SK-N-SH treated with all-trans-retinoic acid at 6 μM for 48 hours (cell line): Measurements from ENCODE around the gene LFNG.

ENCODE experiments used
- ATAC-seq: fragments of 200-7000 bp; cut with Tn5 transposase; 3 replicates; pipeline ENCODE4 v1.9.1; 2020; ENCODE audit warnings: mild to moderate bottlenecking, moderate library complexity
- ARNTL ChIP-seq: fragments of 450-650 bp; formaldehyde crosslinking; IDR thresholded peaks from 2 replicates; pipeline ENCODE4 v1.5.0; 2020; ENCODE audit warnings: low read depth, mild to moderate bottlenecking, moderate library complexity, borderline replicate concordance
- BACH2 ChIP-seq: fragments of 250-450 bp; sonication (Bioruptor Pico); IDR thresholded peaks from 2 replicates; pipeline ENCODE4 v1.9.0; 2021; ENCODE audit warnings: mild to moderate bottlenecking, borderline replicate concordance
- CREB5 ChIP-seq: fragments of 250-450 bp; sonication (Bioruptor Pico); IDR thresholded peaks from 2 replicates; pipeline ENCODE4 v1.5.1; 2020; ENCODE audit warnings: low read depth, mild to moderate bottlenecking, moderate library complexity
- CSDC2 ChIP-seq: fragments of 250-450 bp; sonication (Bioruptor Pico); IDR thresholded peaks from 2 replicates; pipeline ENCODE4 v1.5.0; 2020; ENCODE audit warnings: mild to moderate bottlenecking, moderate library complexity
- ESRRG ChIP-seq: fragments of 250-450 bp; sonication (Bioruptor Pico); IDR thresholded peaks from 2 replicates; pipeline ENCODE4 v1.6.1; 2021; ENCODE audit warnings: mild to moderate bottlenecking
- GLIS3 ChIP-seq: fragments of 250-450 bp; sonication (Bioruptor Pico); IDR thresholded peaks from 2 replicates; pipeline ENCODE4 v1.5.0; 2020; ENCODE audit warnings: mild to moderate bottlenecking, moderate library complexity
- ISL1 ChIP-seq: fragments of 250-450 bp; sonication (Bioruptor Pico); IDR thresholded peaks from 2 replicates; pipeline ENCODE4 v2.1.2; 2022; ENCODE audit warnings: mild to moderate bottlenecking, moderate library complexity
- POU6F1 ChIP-seq: fragments of 250-450 bp; sonication (Bioruptor Pico); IDR thresholded peaks from 2 replicates; pipeline ENCODE4 v1.8.0; 2021; ENCODE audit warnings: low read depth, mild to moderate bottlenecking, moderate library complexity, borderline replicate concordance
- PPARA ChIP-seq: fragments of 250-450 bp; sonication (Bioruptor Pico); IDR thresholded peaks from 2 replicates; pipeline ENCODE4 v1.5.0; 2020; ENCODE audit warnings: mild to moderate bottlenecking, borderline replicate concordance
- RARB ChIP-seq: fragments of 250-450 bp; sonication (Bioruptor Pico); IDR thresholded peaks from 2 replicates; pipeline ENCODE4 v1.8.0; 2021; ENCODE audit warnings: mild to moderate bottlenecking, moderate library complexity
- SNAI2 ChIP-seq: fragments of 250-450 bp; sonication (Bioruptor Pico); IDR thresholded peaks from 2 replicates; pipeline ENCODE4 v1.5.0; 2020; ENCODE audit warnings: mild to moderate bottlenecking, moderate library complexity
- TCF4 ChIP-seq: fragments of 250-450 bp; sonication (Bioruptor Pico); IDR thresholded peaks from 2 replicates; pipeline ENCODE4 v1.8.0; 2021; ENCODE audit warnings: mild to moderate bottlenecking, moderate library complexity, borderline replicate concordance
- TOX ChIP-seq: fragments of 250-450 bp; sonication (Bioruptor Pico); IDR thresholded peaks from 2 replicates; pipeline ENCODE4 v1.8.0; 2021; ENCODE audit warnings: mild to moderate bottlenecking, moderate library complexity, borderline replicate concordance
- ZC3H10 ChIP-seq: fragments of 250-450 bp; sonication (Bioruptor Pico); IDR thresholded peaks from 2 replicates; pipeline ENCODE4 v1.5.1; 2021; ENCODE audit warnings: mild to moderate bottlenecking, moderate library complexity
- ZFP3 ChIP-seq: fragments of 250-450 bp; sonication (Bioruptor Pico); IDR thresholded peaks from 2 replicates; pipeline ENCODE4 v1.5.0; 2020; ENCODE audit warnings: mild to moderate bottlenecking, moderate library complexity
- ZFP30 ChIP-seq: fragments of 450-650 bp; formaldehyde crosslinking; IDR thresholded peaks from 2 replicates; pipeline ENCODE4 v1.5.0; 2022; ENCODE audit warnings: mild to moderate bottlenecking, moderate library complexity
- ZNF565 ChIP-seq: fragments of 450-650 bp; formaldehyde crosslinking; conservative IDR thresholded peaks from 2 replicates; pipeline ENCODE4 v1.5.0; 2020; ENCODE audit warnings: low read depth, mild to moderate bottlenecking, moderate library complexity
- ZNF70 ChIP-seq: fragments of 450-650 bp; formaldehyde crosslinking; IDR thresholded peaks from 2 replicates; pipeline ENCODE4 v1.5.0; 2020; ENCODE audit warnings: mild to moderate bottlenecking, moderate library complexity
- ZNF8 ChIP-seq: fragments of 450-650 bp; formaldehyde crosslinking; IDR thresholded peaks from 2 replicates; pipeline ENCODE4 v1.5.0; 2020; ENCODE audit warnings: mild to moderate bottlenecking, moderate library complexity
- TF ChIP-seq, protein P1 (sequence below): fragments of 250-450 bp; sonication (Bioruptor Pico); IDR thresholded peaks from 2 replicates; pipeline ENCODE4 v1.5.1; 2021; ENCODE audit warnings: mild to moderate bottlenecking, moderate library complexity
- TF ChIP-seq, protein P2 (sequence below): fragments of 250-450 bp; sonication (Bioruptor Pico); IDR thresholded peaks from 2 replicates; pipeline ENCODE4 v1.5.0; 2020; ENCODE audit warnings: mild to moderate bottlenecking, moderate library complexity
- TF ChIP-seq, protein P3 (sequence below): fragments of 250-450 bp; sonication (Bioruptor Pico); IDR thresholded peaks from 2 replicates; pipeline ENCODE4 v1.8.0; 2020; ENCODE audit warnings: mild to moderate bottlenecking, moderate library complexity, borderline replicate concordance

LFNG gene

DNA sequence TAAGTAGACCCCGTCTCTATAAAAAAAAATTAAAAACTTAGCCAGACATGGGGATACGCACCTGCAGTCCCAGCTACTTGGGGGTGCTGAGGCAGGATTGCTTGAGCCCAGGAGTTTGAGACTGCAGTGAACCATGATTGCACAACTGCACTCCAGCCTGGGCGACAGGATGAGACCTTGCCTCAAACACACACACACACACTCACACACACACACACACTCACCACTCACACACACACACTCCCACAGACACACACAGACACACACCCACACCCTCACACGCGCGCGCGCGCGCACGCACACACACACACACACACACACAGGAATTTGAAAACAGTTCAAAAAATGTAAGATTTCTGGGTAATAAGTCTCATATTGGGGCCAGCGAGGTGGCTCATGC, 34.7 kb upstream of the LFNG start:
- no peak for TF ChIP-seq TCF4 (CRISPR knock-in tag)
- TF ChIP-seq, protein P1, sequence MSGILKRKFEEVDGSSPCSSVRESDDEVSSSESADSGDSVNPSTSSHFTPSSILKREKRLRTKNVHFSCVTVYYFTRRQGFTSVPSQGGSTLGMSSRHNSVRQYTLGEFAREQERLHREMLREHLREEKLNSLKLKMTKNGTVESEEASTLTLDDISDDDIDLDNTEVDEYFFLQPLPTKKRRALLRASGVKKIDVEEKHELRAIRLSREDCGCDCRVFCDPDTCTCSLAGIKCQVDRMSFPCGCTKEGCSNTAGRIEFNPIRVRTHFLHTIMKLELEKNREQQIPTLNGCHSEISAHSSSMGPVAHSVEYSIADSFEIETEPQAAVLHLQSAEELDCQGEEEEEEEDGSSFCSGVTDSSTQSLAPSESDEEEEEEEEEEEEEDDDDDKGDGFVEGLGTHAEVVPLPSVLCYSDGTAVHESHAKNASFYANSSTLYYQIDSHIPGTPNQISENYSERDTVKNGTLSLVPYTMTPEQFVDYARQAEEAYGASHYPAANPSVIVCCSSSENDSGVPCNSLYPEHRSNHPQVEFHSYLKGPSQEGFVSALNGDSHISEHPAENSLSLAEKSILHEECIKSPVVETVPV (CRISPR knock-in tag), result no peak
- TF ChIP-seq ZNF70 (CRISPR knock-in tag), result no peak
- no peak for TF ChIP-seq CSDC2 (CRISPR knock-in tag)
- TF ChIP-seq ESRRG (CRISPR knock-in tag), result no peak
- TF ChIP-seq ISL1, result no peak
- no peak for TF ChIP-seq ZNF8 (CRISPR knock-in tag)
- no peak for TF ChIP-seq PPARA (CRISPR knock-in tag)
- no peak for TF ChIP-seq POU6F1 (CRISPR knock-in tag)
- TF ChIP-seq ZNF565 (CRISPR knock-in tag), result no peak
- no peak for TF ChIP-seq CREB5
- TF ChIP-seq, protein P2, sequence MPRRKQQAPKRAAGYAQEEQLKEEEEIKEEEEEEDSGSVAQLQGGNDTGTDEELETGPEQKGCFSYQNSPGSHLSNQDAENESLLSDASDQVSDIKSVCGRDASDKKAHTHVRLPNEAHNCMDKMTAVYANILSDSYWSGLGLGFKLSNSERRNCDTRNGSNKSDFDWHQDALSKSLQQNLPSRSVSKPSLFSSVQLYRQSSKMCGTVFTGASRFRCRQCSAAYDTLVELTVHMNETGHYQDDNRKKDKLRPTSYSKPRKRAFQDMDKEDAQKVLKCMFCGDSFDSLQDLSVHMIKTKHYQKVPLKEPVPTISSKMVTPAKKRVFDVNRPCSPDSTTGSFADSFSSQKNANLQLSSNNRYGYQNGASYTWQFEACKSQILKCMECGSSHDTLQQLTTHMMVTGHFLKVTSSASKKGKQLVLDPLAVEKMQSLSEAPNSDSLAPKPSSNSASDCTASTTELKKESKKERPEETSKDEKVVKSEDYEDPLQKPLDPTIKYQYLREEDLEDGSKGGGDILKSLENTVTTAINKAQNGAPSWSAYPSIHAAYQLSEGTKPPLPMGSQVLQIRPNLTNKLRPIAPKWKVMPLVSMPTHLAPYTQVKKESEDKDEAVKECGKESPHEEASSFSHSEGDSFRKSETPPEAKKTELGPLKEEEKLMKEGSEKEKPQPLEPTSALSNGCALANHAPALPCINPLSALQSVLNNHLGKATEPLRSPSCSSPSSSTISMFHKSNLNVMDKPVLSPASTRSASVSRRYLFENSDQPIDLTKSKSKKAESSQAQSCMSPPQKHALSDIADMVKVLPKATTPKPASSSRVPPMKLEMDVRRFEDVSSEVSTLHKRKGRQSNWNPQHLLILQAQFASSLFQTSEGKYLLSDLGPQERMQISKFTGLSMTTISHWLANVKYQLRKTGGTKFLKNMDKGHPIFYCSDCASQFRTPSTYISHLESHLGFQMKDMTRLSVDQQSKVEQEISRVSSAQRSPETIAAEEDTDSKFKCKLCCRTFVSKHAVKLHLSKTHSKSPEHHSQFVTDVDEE, result no peak
- TF ChIP-seq SNAI2 (CRISPR knock-in tag), result no peak
- no peak for TF ChIP-seq BACH2 (CRISPR knock-in tag)
- TF ChIP-seq RARB (CRISPR knock-in tag), result no peak
- TF ChIP-seq, protein P3, sequence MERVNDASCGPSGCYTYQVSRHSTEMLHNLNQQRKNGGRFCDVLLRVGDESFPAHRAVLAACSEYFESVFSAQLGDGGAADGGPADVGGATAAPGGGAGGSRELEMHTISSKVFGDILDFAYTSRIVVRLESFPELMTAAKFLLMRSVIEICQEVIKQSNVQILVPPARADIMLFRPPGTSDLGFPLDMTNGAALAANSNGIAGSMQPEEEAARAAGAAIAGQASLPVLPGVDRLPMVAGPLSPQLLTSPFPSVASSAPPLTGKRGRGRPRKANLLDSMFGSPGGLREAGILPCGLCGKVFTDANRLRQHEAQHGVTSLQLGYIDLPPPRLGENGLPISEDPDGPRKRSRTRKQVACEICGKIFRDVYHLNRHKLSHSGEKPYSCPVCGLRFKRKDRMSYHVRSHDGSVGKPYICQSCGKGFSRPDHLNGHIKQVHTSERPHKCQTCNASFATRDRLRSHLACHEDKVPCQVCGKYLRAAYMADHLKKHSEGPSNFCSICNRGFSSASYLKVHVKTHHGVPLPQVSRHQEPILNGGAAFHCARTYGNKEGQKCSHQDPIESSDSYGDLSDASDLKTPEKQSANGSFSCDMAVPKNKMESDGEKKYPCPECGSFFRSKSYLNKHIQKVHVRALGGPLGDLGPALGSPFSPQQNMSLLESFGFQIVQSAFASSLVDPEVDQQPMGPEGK (CRISPR knock-in tag), result no peak
- no peak for TF ChIP-seq GLIS3 (CRISPR knock-in tag)
- no peak for TF ChIP-seq ARNTL (CRISPR knock-in tag)
- no peak for TF ChIP-seq ZC3H10
- no peak for ATAC-seq

GRCh38 chr7:2487586-2488271, 31.8 kb upstream of the LFNG start:
- TF ChIP-seq TCF4 (CRISPR knock-in tag) (no peak), POU6F1 (CRISPR knock-in tag) (no peak), RARB (CRISPR knock-in tag) (no peak)
- ATAC-seq, result no peak; the same call in 2 of the 3 replicates

- ATAC-seq, result no peak; the same call in 2 of the 3 replicates
- TF ChIP-seq ZNF70 (CRISPR knock-in tag) (no peak), TOX (CRISPR knock-in tag) (no peak), SNAI2 (CRISPR knock-in tag) (no peak), ZNF8 (CRISPR knock-in tag) (no peak), ZFP30 (CRISPR knock-in tag) (no peak), CREB5 (no peak), ZNF565 (CRISPR knock-in tag) (no peak), ZFP3 (no peak), BACH2 (CRISPR knock-in tag) (no peak)
- TF ChIP-seq, protein P2, result no peak
These were observed 31.3 kb upstream of the LFNG start for GRCh38 chr7:2488272-2488645.
